ENCODE measurements around the gene CPLX1. TPM values are rescaled to one million over a fixed set of nuclear protein-coding genes. Genes with fewer than 3 reads are reported as not detected.
"Not testable (repeated sequence)": the region's sequence is repeated elsewhere in the genome, so short reads cannot be mapped to it uniquely, and the experiment has no call there.

Gene CPLX1
- total RNA-seq, 2 donors from 2014 or later: 1.3 to 1.9 TPM

- no peak for ATAC-seq (replicated peaks in 1 of 2)
- peaks cover 23 to 45% of the 10 kb centered on the region in 2 donors for H3K36me3 Mint-ChIP-seq (ENCODE audit: insufficient read depth in 2 of 2)
- no peaks in the 10 kb centered on the region for H3K9me3 Mint-ChIP-seq
- no peak for DNase-seq
- H3K4me1 Mint-ChIP-seq (ENCODE audit: low read depth): peaks cover 59% of the 10 kb centered on the region
- H3K27ac Mint-ChIP-seq: peak overlapping the region; percentile 85
- H3K27me3 Mint-ChIP-seq (ENCODE audit: low read depth): no peaks in the 10 kb centered on the region
- H3K4me3 Mint-ChIP-seq: no peak overlapping the region
Observed at GRCh38 chr4:776743-777441, 49.0 kb downstream of the CPLX1 start.

DNA sequence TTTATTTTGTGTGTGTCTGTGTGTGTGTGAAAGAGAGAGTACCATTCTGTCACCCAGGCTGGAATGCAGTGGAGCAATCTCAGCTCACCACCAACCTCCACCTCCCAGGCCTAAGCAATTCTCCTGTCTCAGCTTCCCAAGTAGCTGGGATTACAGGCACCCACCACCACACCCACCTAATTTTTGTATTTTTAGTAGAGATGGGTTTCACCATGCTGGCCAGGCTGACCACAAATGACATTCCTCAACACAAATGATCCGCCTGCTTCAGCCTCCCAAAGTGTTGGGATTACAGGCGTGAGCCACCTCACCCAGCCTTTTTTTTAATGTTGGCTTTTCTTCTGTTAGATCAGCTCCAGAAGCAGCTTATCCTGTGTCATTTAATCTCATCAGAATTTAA, 50.4 kb downstream of the CPLX1 start:
- not testable (repeated sequence) for H3K4me3 Mint-ChIP-seq; DNase-seq; ATAC-seq (replicated peaks in 1 of 2); H3K27ac Mint-ChIP-seq; H3K27me3 Mint-ChIP-seq (ENCODE audit: low read depth); H3K9me3 Mint-ChIP-seq
- peaks cover 21 to 45% of the 10 kb centered on the region in 2 donors for H3K36me3 Mint-ChIP-seq (ENCODE audit: insufficient read depth in 2 of 2)
- peaks cover 57% of the 10 kb centered on the region for H3K4me1 Mint-ChIP-seq (ENCODE audit: low read depth)

- not testable (repeated sequence) for H3K4me3 Mint-ChIP-seq; H3K9me3 Mint-ChIP-seq; DNase-seq; ATAC-seq (replicated peaks in 1 of 2); H3K27me3 Mint-ChIP-seq (ENCODE audit: low read depth)
- H3K36me3 Mint-ChIP-seq (ENCODE audit: insufficient read depth in 2 of 2): peaks cover 19 to 36% of the 10 kb centered on the region in 2 donors
- peak overlapping the region; percentile 17 for H3K27ac Mint-ChIP-seq
- H3K4me1 Mint-ChIP-seq (ENCODE audit: low read depth): peaks cover 47% of the 10 kb centered on the region
Observed at GRCh38 chr4:774419-775092, 51.4 kb downstream of the CPLX1 start.

DNA sequence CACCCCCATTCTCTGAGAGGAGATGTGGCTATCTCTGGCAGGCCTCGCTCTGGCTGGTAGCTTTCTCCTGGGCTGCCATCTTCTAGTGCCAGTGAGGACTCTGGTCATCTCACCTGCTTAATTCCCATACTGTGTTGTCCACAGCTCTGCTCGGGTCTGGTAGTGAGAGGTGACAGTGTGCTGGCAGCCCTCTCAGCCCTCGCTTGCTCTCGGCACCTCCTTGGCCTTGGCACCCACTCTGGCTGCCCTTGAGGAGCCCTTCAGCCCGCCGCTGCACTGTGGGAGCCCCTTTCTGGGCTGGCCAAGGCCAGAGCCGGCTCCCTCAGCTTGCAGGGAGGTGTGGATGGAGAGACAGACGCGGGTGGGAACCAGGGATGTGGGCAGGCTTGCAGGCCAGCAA, 52.7 kb downstream of the CPLX1 start:
- ATAC-seq (replicated peaks in 1 of 2): peak in 1 of 2 donors; percentile 7
- Mint-ChIP-seq H3K27ac (no peak overlapping the region), H3K36me3 (ENCODE audit: insufficient read depth in 2 of 2) (peaks cover 18 to 24% of the 10 kb centered on the region in 2 donors)

GRCh38 chr4:772776-773175, 53.2 kb downstream of the CPLX1 start:
- H3K9me3 Mint-ChIP-seq: no peaks in the 10 kb centered on the region
- peaks cover 17 to 21% of the 10 kb centered on the region in 2 donors for H3K36me3 Mint-ChIP-seq (ENCODE audit: insufficient read depth in 2 of 2)
- ATAC-seq (replicated peaks in 1 of 2) (peak in 1 of 2 donors; percentile 17), DNase-seq (no peak)
- no peaks in the 10 kb centered on the region for H3K27me3 Mint-ChIP-seq (ENCODE audit: low read depth)
- H3K27ac Mint-ChIP-seq: no peak overlapping the region
- no peak overlapping the region for H3K4me3 Mint-ChIP-seq
- peaks cover 32% of the 10 kb centered on the region for H3K4me1 Mint-ChIP-seq (ENCODE audit: low read depth)

More for the DNA sequence above, 52.7 kb downstream of the CPLX1 start:
- Mint-ChIP-seq H3K4me1 (ENCODE audit: low read depth) (peaks cover 36% of the 10 kb centered on the region), H3K27me3 (ENCODE audit: low read depth) (no peaks in the 10 kb centered on the region), H3K4me3 (no peak overlapping the region), H3K9me3 (no peaks in the 10 kb centered on the region)
- no peak for DNase-seq

DNA sequence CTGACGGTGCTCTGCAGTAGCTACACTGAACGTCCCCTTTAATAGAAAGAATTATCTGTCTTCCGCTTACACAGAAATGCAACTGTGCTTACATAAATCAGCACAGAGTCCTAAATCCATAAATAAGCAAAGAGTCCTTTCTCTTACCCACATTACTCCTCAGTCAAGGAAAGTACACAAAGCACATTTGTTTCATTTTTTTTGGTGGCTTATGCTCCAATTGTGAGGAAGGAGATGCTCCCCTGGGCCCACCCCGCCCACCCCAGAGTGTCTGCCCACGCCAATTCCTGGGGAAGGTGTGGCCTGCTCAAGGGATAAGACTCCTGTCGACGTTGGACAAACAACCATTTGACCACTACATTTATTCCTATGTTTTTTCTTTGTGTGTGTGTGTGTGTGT, 53.8 kb downstream of the CPLX1 start:
- ATAC-seq (replicated peaks in 1 of 2) (no peak), DNase-seq (no peak)
- no peak overlapping the region for H3K4me3 Mint-ChIP-seq
- peaks cover 14 to 20% of the 10 kb centered on the region in 2 donors for H3K36me3 Mint-ChIP-seq (ENCODE audit: insufficient read depth in 2 of 2)
- no peaks in the 10 kb centered on the region for H3K27me3 Mint-ChIP-seq (ENCODE audit: low read depth)
- H3K27ac Mint-ChIP-seq: no peak overlapping the region
- peaks cover 25% of the 10 kb centered on the region for H3K4me1 Mint-ChIP-seq (ENCODE audit: low read depth)
- no peaks in the 10 kb centered on the region for H3K9me3 Mint-ChIP-seq

DNA sequence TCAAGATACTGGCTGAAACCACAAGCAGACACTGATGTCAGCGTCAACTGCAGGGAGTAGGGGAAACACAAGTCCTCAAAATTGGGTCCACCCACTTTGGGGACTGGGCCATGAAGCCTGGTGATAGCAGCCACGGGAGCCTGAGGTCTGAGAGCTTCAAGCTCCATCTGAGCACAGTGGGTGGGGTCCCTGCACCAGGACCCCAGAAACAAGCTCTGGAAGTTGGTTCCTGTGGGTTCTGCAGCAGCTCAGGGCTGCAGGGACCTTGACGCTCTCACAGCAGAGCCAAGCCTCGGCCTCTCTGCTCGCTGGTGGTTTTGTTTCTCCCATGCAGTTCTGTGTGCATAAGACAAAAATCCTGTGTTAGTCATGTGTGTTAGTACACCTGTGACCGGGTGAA, 54.5 kb downstream of the CPLX1 start:
- Mint-ChIP-seq H3K9me3 (no peaks in the 10 kb centered on the region), H3K4me1 (ENCODE audit: low read depth) (peaks cover 20% of the 10 kb centered on the region), H3K4me3 (no peak overlapping the region), H3K27ac (no peak overlapping the region), H3K36me3 (ENCODE audit: insufficient read depth in 2 of 2) (peaks cover 10 to 20% of the 10 kb centered on the region in 2 donors), H3K27me3 (ENCODE audit: low read depth) (no peaks in the 10 kb centered on the region)
- ATAC-seq (replicated peaks in 1 of 2) (peak in 1 of 2 donors; percentile 14), DNase-seq (no peak)

DNA sequence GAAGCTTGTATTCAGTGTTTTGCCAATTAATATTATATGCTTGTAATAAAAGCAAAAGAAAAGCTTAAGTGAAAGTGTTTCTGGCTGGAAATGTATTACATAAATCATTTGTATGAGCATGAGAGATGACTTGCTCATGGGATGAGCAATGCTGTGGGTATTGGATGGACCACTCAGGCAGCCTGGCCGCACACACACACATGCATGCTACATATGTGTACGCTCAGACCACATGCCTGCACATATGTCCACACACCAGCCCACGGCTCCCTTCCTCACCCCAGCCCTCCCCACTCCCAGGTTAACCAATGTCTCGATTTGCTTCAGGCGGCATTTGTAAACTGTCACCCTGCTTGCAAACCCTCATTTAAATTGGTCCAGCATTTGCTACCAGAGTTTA, 55.9 kb downstream of the CPLX1 start:
- Mint-ChIP-seq H3K36me3 (ENCODE audit: insufficient read depth in 2 of 2) (peaks cover 5 to 16% of the 10 kb centered on the region in 2 donors), H3K4me1 (ENCODE audit: low read depth) (peaks cover 16% of the 10 kb centered on the region), H3K4me3 (no peak overlapping the region), H3K9me3 (no peaks in the 10 kb centered on the region), H3K27ac (no peak overlapping the region), H3K27me3 (ENCODE audit: low read depth) (no peaks in the 10 kb centered on the region)
- no peak for DNase-seq
- no peak for ATAC-seq (replicated peaks in 1 of 2)

- Mint-ChIP-seq H3K27ac (peak overlapping the region; percentile 27), H3K4me1 (ENCODE audit: low read depth) (peaks cover 11% of the 10 kb centered on the region), H3K27me3 (ENCODE audit: low read depth) (no peaks in the 10 kb centered on the region), H3K9me3 (no peaks in the 10 kb centered on the region), H3K36me3 (ENCODE audit: insufficient read depth in 2 of 2) (peaks cover under 1 to 12% of the 10 kb centered on the region in 2 donors), H3K4me3 (no peak overlapping the region)
- ATAC-seq (replicated peaks in 1 of 2) (no peak), DNase-seq (no peak)
Observed at GRCh38 chr4:769511-769910, 56.4 kb downstream of the CPLX1 start.

DNA sequence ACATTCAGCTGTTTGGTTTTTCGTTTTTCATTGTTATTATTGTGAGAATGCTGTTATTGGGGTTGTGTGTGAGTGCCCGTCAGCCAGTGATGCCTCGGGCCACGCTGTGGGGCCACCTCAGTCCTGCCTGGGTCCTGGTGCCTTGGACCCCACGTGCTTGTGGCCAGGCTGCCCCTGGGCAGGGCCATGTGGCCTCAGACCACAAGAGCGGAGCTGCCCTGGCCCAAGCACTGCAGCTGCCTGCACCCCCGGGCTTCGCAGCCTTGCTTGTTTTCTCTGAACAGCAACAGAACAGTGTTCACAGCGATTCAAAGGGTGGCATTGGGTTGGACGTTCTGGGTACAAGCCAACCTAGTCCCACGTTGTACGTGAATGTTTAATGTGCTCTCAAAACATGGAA, 56.9 kb downstream of the CPLX1 start:
- Mint-ChIP-seq H3K4me1 (ENCODE audit: low read depth) (peaks cover 7% of the 10 kb centered on the region), H3K9me3 (no peaks in the 10 kb centered on the region), H3K4me3 (no peak overlapping the region), H3K27me3 (ENCODE audit: low read depth) (no peaks in the 10 kb centered on the region), H3K36me3 (ENCODE audit: insufficient read depth in 2 of 2) (peaks cover 0 to 9% of the 10 kb centered on the region in 2 donors), H3K27ac (no peak overlapping the region)
- no peak for ATAC-seq (replicated peaks in 1 of 2)
- no peak for DNase-seq

DNA sequence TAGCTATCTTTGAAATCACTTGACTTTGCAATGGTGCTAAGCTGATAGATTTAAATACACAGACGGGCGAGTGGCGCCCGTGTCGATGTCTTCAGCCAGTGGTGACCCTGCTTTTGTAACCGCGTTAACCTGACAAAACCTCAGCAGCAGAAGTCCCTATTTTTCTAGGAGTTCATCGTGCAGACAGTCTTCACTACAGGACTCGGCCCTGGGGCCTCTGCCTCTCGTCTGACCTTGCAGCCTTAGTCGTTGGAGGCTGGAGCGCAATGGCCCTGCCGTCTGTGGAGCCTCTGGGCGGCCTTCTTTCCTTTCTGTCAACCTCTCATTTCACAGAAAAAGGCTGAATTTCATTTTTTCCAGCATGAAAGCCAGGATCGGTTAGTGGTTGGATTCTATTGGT, 57.9 kb downstream of the CPLX1 start:
- Mint-ChIP-seq H3K27ac (no peak overlapping the region), H3K4me3 (no peak overlapping the region), H3K36me3 (ENCODE audit: insufficient read depth in 2 of 2) (peaks cover 0 to 9% of the 10 kb centered on the region in 2 donors), H3K9me3 (no peaks in the 10 kb centered on the region), H3K27me3 (ENCODE audit: low read depth) (no peaks in the 10 kb centered on the region), H3K4me1 (ENCODE audit: low read depth) (peaks cover 7% of the 10 kb centered on the region)
- no peak for ATAC-seq (replicated peaks in 1 of 2)
- DNase-seq: no peak

DNA sequence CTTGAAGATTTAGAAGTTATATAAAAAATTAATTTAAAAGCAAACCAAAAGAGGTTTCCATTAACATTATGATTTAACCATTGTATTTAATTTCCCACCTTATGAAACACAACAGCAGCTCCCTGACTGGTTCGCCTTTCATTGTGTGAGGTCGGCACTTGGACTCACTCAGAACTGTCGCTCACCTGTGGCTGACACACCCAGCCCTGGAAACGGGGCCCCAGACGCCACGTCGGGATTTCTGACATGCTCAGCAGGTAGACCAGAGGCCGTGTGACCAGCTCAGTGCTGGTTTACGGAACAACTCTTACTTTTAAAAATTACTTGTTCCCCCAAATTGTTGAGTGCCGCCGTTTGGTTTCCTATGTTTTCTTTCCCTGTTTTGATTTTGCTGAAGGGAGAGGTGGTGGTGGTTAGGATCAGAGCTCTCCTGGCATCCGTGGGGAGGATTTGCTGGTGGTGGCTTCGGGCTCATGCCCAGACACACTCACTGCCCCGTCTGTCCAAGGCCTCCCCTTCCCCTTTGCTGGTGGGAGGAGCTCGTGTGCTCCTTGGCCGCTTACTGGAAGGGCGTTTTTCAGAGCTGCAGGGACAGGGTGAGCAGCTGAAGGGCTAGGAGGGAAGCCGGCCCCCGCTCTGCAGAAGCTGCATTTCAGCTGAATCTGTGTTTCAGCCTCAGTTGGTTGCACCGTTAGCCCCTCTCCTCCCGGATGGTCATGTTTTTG, 59.2 kb downstream of the CPLX1 start:
- Mint-ChIP-seq H3K4me3 (no peak overlapping the region), H3K4me1 (ENCODE audit: low read depth) (peaks cover 7% of the 10 kb centered on the region), H3K27ac (no peak overlapping the region), H3K36me3 (ENCODE audit: insufficient read depth in 2 of 2) (peaks cover 2 to 16% of the 10 kb centered on the region in 2 donors), H3K27me3 (ENCODE audit: low read depth) (no peaks in the 10 kb centered on the region), H3K9me3 (no peaks in the 10 kb centered on the region)
- no peak for ATAC-seq (replicated peaks in 1 of 2)
- DNase-seq: no peak

DNA sequence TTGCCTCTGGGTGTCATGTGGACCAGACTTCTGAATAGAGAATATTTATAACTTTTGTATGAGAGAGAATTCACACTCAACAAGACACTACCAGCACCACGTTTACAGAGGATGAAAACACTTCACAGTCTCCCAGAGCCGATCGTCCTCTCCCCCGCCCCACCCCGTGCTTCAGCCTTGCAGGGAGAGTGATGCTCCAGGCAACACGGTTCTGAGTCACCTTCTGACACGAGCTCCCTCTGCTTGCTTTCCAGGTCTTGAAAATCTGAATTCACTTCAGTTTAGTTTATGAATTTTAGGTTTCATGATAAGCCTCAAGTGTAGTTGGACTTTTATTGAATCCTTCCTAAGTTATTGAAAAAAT, 59.8 kb downstream of the CPLX1 start:
- H3K36me3 Mint-ChIP-seq (ENCODE audit: insufficient read depth in 2 of 2): peaks cover 2 to 22% of the 10 kb centered on the region in 2 donors
- H3K4me1 Mint-ChIP-seq (ENCODE audit: low read depth): peaks cover 13% of the 10 kb centered on the region
- no peak for DNase-seq
- ATAC-seq (replicated peaks in 1 of 2): no peak
- no peak overlapping the region for H3K27ac Mint-ChIP-seq
- H3K4me3 Mint-ChIP-seq: no peak overlapping the region
- H3K27me3 Mint-ChIP-seq (ENCODE audit: low read depth): no peaks in the 10 kb centered on the region
- no peaks in the 10 kb centered on the region for H3K9me3 Mint-ChIP-seq

All from activated T-cell treated with anti-CD3 and anti-CD28 coated beads, Interleukin-2, amount 50 U/mL, for 72 hours (primary cell).